GM12892 (cell line): ENCODE results near the gene TBC1D19.

Experiments used
- DNase-seq: peaks from one replicate; pipeline ENCODE4 v3.0.0; 2011; ENCODE audit not compliant: insufficient read length
- FAIRE-seq: peaks from 2 replicates; lab custom pipeline; 2011; peaks lifted over from hg19 to GRCh38; lab: Jason Lieb, UNC
- POLR2A ChIP-seq: IDR thresholded peaks from 2 replicates; pipeline ENCODE4 v1.6.1; 2011; ENCODE audit warnings: low read depth, low read length, control low read depth
- POLR2AphosphoS5 ChIP-seq: IDR thresholded peaks from 2 replicates; pipeline ENCODE4 v1.6.1; 2011; ENCODE audit warnings: low read depth, low read length, control low read depth
- TAF1 ChIP-seq: IDR thresholded peaks from 2 replicates; pipeline ENCODE4 v1.6.1; 2011; ENCODE audit warnings: low read depth, mild to moderate bottlenecking, control low read depth, low read length, borderline replicate concordance

The TBC1D19 gene

DNA sequence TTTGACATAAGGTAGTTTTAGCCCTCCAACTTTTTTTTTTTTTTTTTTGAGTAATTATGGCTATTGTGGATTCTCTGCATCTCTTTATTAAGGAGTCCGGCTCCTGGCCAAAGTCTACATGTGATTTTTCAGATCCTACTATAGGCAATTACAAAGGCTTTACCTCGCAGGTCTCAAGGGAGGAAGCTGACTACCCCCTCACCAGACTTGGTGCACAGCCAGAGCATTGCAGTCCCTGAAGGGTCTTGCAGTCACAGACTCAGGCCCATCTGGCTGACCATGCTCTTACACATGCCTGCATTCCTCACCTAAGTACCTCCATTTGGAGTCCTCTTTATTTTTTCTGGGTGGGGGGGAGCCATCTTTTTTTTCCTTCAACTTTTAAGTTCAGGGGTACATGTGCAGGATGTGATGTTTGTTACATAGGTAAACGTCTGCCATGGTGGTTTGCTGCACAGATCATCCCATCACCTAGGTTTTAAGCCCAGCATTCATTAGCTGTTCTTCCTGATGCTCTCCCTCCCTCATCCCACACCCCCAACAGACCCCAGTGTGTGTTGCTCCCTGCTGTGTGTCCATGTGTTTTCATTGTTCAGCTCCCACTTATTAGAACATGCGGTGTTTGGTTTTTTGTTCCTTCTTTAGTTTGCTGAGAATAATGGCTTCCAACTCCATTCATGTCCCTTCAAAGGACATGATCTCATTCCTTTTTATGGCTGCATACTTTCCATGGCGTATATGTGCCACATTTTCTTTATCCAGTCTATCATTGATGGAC, 188.4 kb downstream of the TBC1D19 start:
- TF ChIP-seq POLR2AphosphoS5 (no peak), TAF1 (no peak), POLR2A (no peak)
- no peak for FAIRE-seq
- DNase-seq = no peak

GRCh38 chr4:26779224-26779623, 195.3 kb downstream of the TBC1D19 start:
- FAIRE-seq = no peak
- no peak for DNase-seq

GRCh38 chr4:26779674-26780073, 195.8 kb downstream of the TBC1D19 start:
- DNase-seq (no peak), FAIRE-seq (no peak)

More at GRCh38 chr4:26779224-26779623, 195.3 kb downstream of the TBC1D19 start:
- TF ChIP-seq POLR2A = no peak
- TF ChIP-seq TAF1 = no peak
- no peak for TF ChIP-seq POLR2AphosphoS5

DNA sequence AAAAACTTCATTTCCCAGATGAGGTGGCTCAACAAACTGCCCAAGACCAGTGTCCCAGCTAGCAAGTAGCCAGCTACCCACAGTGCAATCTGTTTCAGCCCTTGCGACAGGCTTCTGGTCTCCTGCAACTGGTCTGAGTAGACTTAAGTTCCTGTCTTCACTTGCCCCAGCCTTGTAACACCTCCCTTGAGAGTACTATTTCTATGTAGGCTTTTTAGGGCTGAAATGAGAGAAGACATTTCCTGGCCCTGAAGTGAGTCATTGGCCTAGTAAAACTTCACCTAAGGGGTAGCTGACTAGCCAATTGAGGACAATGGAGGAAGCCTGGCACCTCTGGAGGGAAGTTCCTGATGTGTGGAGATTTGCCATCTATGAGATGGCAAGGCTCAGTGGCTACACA, 196.7 kb downstream of the TBC1D19 start:
- FAIRE-seq = no peak
- no peak for DNase-seq
- TF ChIP-seq POLR2A (no peak), TAF1 (no peak), POLR2AphosphoS5 (no peak)

More at GRCh38 chr4:26779674-26780073, 195.8 kb downstream of the TBC1D19 start:
- TF ChIP-seq POLR2A = no peak
- no peak for TF ChIP-seq TAF1
- TF ChIP-seq POLR2AphosphoS5 = no peak

DNA sequence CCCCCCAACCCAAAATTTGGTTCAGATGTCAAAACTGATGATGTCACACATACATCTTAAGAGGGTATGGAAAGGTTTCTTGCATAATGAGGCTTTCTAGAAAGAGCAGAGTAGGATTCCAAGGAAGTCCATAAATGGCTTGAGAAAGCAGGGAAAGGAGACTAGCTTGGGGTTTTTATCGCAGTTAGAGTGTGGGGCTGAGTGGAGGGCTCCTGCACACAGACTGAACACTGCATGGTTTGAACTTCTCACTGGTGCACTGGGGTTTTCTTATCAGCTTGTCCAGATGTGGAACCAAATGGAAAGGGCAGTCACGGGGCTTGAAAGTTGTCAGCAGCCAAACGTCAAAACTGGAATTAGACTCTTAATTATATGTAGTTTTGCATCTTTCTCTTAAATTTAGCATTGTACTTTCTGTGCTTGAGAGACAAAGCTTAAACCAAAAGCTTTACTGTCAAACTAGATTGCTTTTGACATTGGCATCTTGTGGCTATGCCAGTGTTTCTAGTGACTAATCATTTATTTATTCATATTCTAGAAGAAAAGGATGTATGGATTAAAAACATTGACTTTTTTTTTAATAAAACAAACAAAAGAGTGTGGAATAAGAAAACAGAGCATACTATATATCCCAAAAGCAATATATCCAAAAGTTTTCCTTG, 198.4 kb downstream of the TBC1D19 start:
- TF ChIP-seq POLR2AphosphoS5 (no peak), POLR2A (no peak), TAF1 (no peak)
- FAIRE-seq (no peak), DNase-seq (no peak)

DNA sequence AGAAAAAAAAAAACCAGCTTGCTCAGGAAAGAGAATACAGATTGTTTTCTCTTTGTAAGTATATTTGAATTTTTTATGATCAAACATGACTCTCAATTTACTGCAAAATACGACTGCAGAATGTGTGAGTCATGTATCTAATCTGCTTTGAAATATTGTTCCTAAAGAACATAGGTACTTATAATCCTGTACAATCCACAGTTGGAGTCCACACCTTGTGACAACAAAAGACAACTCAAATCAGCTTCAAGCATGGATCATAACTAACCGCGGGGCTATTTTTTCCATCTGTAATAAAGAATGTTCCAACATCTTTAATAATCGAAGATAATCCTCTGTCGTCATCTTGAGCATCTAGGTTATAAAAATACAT, 198.9 kb downstream of the TBC1D19 start:
- DNase-seq (no peak), FAIRE-seq (no peak)
- TF ChIP-seq TAF1 (no peak), POLR2A (no peak), POLR2AphosphoS5 (no peak)

GRCh38 chr4:26784207-26784865, 200.5 kb downstream of the TBC1D19 start:
- TF ChIP-seq POLR2A = no peak
- TF ChIP-seq POLR2AphosphoS5 = no peak
- no peak for TF ChIP-seq TAF1
- no peak for DNase-seq
- no peak for FAIRE-seq

DNA sequence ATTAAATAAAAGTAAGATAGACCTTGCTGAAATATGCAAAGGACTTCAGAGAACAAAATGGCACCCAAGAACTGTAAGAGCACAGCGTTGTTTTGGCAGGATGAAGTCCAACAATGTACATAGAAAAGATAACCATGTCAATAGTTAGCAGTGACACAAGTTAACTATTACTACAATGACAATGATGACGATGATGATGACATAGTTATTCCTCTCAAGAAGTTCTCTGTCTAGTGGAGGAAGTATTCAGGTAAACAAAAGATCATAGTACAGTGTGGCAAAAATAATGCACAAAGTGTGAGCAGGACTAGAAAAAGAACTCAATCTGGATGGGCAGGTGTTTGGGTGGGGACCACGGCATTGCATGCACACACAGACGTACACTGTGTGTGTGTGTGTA, 201.4 kb downstream of the TBC1D19 start:
- no peak for FAIRE-seq
- TF ChIP-seq POLR2A (no peak), TAF1 (no peak), POLR2AphosphoS5 (no peak)
- DNase-seq = no peak

DNA sequence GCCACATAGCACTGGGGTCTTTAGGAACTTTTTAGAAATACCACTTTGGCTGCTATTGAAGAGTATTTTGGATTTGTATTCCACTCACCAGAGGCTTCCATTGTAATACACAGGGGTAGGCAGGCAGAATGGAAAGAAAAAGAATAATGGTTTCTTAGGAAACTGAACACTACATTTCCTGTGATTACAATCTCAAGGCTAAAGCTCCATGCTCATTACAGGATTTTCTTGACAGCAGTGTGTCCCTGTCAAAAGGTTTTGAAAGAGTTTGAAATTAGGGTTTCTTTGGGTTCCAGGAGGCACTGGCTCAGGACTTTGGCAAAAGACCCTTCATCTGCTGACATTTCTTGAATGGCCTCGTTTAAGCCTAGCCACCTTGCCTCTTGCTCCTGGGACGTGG, 201.9 kb downstream of the TBC1D19 start:
- no peak for DNase-seq
- FAIRE-seq = no peak
- TF ChIP-seq POLR2A (no peak), TAF1 (no peak), POLR2AphosphoS5 (no peak)

- DNase-seq = no peak
- FAIRE-seq = no peak
- TF ChIP-seq POLR2AphosphoS5 (no peak), POLR2A (no peak), TAF1 (no peak)
These were observed 203.0 kb downstream of the TBC1D19 start for GRCh38 chr4:26786916-26787315.

DNA sequence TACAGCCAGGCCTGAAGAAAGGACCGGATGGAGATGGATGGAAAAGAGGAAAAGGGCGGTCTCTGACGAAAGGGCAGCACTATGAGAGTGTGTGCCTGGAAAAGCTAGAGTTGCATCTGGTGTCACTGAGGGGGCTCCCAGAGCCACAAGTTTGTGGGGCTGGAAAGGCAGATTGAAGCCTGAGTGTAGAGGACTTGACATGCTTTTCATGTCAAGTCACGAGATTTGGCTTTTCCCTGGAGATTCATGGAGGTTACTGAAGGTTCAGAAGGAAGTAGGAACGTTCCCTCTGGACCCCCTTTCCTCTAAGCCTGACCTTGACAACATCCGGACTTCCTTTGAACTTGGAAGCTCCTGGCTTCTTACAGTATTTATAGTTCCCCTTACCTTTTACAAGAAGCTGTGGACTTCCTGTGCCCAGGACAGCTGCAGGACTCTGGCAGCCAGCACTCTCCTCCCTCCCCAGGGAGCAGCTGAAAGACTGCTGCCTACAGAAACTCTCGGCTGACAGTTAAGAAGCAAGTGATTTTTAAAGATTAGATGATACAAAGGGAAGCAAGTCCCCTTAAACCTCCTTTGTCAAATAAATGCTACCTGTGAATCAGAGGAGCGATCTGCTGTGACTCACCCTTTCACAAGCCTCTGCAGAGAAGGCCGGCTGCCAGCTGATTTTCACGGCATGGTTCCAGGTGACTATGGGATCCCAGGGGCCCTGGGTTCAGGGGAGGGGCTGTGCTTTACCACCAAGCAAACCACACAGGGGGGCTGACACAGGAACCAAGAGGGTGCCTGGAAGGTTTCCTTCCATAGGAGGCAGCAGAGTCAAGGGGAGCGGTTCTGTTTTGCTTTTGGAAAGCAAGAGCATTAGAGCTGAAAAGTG, 203.8 kb downstream of the TBC1D19 start:
- no peak for FAIRE-seq
- DNase-seq = no peak

DNA sequence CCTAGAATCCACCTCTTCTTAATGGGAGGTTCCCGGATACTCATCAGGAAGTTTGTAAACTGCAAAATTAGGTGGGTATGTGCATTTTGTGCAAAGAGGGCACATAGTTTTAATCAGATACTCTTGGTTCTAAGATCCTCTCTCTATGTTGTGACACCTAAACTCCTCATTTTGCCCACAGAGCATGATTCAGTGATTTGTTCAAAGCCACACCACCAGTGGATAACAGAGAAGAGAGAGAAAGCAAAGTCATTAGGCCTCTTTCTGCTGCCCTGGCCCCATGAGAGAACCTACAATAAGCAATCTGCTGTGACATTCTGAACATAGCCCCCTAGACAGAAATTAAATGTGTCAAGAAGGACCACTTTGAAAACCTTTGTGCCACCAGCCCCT, 204.5 kb downstream of the TBC1D19 start:
- FAIRE-seq (no peak), DNase-seq (no peak)
- TF ChIP-seq TAF1 (no peak), POLR2AphosphoS5 (no peak), POLR2A (no peak)

More for the DNA sequence above, 203.8 kb downstream of the TBC1D19 start:
- TF ChIP-seq POLR2A (no peak), POLR2AphosphoS5 (no peak), TAF1 (no peak)
